Peyer's patch (tissue), 4 donors: ENCODE results near the gene HOXA5.

Experiments
- POLR2A ChIP-seq, 2 donors: fragments of 450-650 bp; IDR thresholded peaks; one replicate each; pipeline ENCODE4 v1.5.1; 2017; ENCODE audit warnings: antibody characterized with exemption in 2 of 2, mild to moderate bottlenecking in 2 of 2, moderate library complexity in 2 of 2
- TF ChIP-seq, protein P1 (sequence below), 6 experiments: fragments of 450-650 bp in 4 of 6; fragments of 200-600 bp in 2 of 6; sonication (generic) in 1 of 6; IDR thresholded peaks; one replicate each; pipeline ENCODE4 v1.5.1; 2017 to 2019; ENCODE audit warnings: antibody characterized with exemption in 6 of 6, mild to moderate bottlenecking in 3 of 6, moderate library complexity in 1 of 6

DNA sequence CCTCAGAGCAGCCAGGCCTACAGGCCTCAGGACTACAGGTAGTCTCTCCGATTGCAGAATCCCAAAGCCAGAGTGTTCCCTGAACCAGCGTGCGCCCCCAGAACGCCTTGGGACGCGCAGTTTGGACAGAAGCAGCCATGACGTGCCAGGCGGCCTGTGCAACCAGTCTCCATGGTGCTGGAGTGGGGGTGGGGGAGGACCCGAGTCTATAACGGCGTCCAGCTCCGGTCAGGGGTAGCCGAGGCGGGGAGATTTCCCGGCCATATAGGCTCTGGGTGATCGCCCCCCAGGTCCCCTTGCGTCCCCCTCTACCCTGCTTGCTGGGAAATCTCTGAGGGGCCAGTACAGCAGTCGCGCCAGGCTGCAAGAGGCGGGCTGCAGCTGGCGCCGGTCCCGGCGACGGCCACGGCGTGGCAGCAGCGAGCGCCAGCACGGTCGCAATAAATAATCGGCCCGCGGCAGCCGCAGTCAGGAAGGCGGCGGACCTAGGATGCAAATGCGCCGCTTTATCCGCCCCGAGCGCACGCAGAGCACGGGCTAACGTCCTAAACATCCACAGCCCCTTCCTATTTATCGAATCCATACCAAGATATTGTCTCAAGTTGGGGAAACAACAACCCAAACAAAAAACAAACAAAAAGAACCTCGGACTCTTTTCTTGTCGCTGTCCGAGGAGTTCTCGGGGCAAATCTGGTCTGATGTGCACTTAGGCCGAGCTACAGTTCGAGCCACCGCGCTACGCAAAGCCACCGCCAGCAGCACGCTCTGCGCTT is 7.3 kb upstream of the HOXA5 start:
- TF ChIP-seq, protein P1, sequence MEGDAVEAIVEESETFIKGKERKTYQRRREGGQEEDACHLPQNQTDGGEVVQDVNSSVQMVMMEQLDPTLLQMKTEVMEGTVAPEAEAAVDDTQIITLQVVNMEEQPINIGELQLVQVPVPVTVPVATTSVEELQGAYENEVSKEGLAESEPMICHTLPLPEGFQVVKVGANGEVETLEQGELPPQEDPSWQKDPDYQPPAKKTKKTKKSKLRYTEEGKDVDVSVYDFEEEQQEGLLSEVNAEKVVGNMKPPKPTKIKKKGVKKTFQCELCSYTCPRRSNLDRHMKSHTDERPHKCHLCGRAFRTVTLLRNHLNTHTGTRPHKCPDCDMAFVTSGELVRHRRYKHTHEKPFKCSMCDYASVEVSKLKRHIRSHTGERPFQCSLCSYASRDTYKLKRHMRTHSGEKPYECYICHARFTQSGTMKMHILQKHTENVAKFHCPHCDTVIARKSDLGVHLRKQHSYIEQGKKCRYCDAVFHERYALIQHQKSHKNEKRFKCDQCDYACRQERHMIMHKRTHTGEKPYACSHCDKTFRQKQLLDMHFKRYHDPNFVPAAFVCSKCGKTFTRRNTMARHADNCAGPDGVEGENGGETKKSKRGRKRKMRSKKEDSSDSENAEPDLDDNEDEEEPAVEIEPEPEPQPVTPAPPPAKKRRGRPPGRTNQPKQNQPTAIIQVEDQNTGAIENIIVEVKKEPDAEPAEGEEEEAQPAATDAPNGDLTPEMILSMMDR (IDR thresholded peaks at IDR 0.05), result peak; percentile 59 to 96 (median 92)
- peak; percentile 87 to 96 for TF ChIP-seq POLR2A (IDR thresholded peaks at IDR 0.05)
